SJCRH30 (cell line): ENCODE data around the gene FAM241B. TPM values are rescaled to one million over a fixed set of nuclear protein-coding genes. Genes with fewer than 3 reads are reported as not detected.

ENCODE experiments used
- DNase-seq, 2 experiments: peaks; one replicate each; pipeline ENCODE4 v3.0.0-alpha.2; 2015 to 2020
- H3K27ac ChIP-seq: fragments of 250-450 bp; sonication (Bioruptor Pico); 2 replicates; pipeline ENCODE4 v1.5.1; 2020; ENCODE audit warnings: mild to moderate bottlenecking, moderate library complexity
- H3K27me3 ChIP-seq: fragments of 250-450 bp; sonication (Bioruptor Pico); 2 replicates; pipeline ENCODE4 v1.5.1; 2020; ENCODE audit warnings: mild to moderate bottlenecking, moderate library complexity
- H3K36me3 ChIP-seq: fragments of 250-450 bp; sonication (Bioruptor Pico); 2 replicates; pipeline ENCODE4 v1.5.1; 2020; ENCODE audit warnings: mild to moderate bottlenecking, moderate library complexity
- H3K4me1 ChIP-seq: fragments of 250-450 bp; sonication (Bioruptor Pico); 2 replicates; pipeline ENCODE4 v1.5.1; 2020; ENCODE audit warnings: mild to moderate bottlenecking, moderate library complexity
- H3K4me3 ChIP-seq: fragments of 250-450 bp; sonication (Bioruptor Pico); 2 replicates; pipeline ENCODE4 v1.5.1; 2020; ENCODE audit warnings: mild to moderate bottlenecking, moderate library complexity
- H3K9me3 ChIP-seq: fragments of 250-450 bp; sonication (Bioruptor Pico); replicated peaks from 2 replicates; pipeline ENCODE4 v1.5.1; 2020; ENCODE audit warnings: mild to moderate bottlenecking, moderate library complexity
- total RNA-seq: library from RNA; depleted of rRNA; stranded (reverse); fragments of >200 nt; shearing (Covaris generic); gene quantifications from 2 replicates; pipeline ENCODE4 v1.2.3, GENCODE V29; 2014

The FAM241B gene
- total RNA-seq, 1 experiment from 2014 or later, result 1.2 TPM

DNA sequence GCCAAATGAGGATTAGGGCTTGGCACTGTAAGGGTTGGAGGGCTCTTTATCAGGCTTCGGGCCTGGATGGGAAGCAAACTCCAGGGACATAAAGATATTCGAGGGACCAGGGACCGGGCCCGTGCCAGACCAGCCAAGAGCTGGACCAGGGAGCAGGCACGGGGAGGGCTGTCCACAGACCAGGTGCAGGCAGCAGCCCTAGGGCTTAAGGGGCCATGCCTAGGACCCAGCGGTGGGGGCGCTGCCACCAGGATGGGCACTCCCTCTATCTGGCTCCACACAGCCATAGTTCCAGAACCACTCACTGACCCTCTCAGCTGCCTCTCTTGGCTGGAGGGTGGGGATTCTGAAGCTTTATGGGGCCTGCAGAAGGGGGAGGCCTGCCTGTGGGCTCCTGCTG lies 32.9 kb downstream of the FAM241B start:
- DNase-seq, result no peak
- Histone ChIP-seq H3K27me3 (peaks cover 9% of the 10 kb centered on the region; the same call in 1 of the 2 replicates), H3K36me3 (no peaks in the 10 kb centered on the region), H3K9me3 (no peaks in the 10 kb centered on the region), H3K4me3 (no peak overlapping the region), H3K27ac (no peak overlapping the region), H3K4me1 (no peaks in the 10 kb centered on the region)

DNA sequence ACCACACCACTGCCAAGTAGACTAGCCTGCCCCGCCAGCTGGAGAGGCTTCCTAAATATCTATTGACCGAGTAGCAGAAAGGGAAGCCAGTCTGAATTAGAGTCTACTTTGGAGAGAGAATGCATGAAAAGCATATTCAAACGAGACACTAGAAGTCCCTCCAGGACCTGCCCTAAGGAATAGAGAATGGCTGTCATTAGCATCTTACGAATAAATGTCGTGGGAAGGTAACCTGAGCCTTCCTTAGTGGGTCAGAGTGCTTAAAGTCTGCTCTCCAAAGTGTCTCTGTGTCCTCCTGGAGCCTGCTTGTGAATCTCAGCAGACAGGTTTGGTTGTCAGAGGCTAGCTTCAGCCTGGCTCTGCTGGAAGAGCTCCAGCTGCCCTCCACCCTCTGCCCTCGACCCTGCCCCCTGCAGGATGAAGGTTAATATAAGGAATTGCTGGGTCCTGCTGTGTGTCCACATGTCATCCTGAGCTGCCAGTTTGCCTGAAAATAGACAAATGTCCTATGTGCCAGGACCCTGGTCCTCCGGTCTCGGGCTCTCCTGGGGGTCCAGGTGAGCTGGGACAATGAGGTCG lies 33.4 kb downstream of the FAM241B start:
- H3K9me3 ChIP-seq, result no peaks in the 10 kb centered on the region
- no peak overlapping the region for H3K4me3 ChIP-seq
- 0 out of 2 replicates have a peak, but pooled peaks cover 9% of the 10 kb centered on the region for H3K27me3 ChIP-seq
- DNase-seq, result no peak
- H3K4me1 ChIP-seq, result no peaks in the 10 kb centered on the region
- no peak overlapping the region for H3K27ac ChIP-seq
- no peaks in the 10 kb centered on the region for H3K36me3 ChIP-seq

DNA sequence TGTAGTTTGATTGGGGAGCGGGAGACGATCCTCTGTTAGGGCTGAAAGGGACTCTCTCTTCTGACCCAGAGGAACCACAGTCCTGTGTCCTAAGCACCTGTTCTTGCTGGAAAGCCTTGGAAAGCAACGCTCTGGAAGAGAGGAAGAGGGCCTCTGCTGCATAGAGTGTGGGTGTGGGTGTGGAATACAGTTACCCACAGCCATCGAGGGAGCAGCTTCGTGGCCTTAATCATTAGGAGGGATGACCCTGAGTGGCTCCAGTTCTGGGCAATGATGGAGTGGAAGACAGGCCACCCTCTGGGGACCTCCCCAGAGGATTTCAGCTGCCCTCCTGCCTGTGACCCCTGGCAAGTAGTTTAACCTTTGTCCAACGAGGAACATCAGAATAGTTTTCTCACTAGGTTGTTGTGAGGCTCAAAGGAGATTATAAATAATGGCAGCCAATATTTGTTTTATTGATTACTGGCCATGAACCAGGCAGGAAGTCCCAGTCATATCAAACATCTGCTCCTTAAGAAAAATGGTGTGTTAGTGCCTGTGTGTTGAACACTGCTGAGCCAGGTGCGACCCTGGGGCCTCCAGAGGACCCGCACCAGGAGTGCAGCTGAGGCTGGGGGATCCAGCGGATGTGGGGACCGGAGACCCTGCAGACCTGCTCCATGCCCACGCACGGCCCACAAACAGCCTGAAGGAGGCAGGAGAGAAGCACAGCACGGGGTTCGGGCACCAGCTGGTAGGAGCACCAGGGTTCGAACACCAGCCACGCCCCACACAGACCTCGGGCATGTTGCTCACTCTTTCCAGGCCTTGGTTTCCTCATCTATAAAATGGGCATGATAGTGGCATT lies 35.6 kb downstream of the FAM241B start:
- H3K9me3 ChIP-seq, result no peaks in the 10 kb centered on the region
- H3K36me3 ChIP-seq, result no peaks in the 10 kb centered on the region
- no peak overlapping the region for H3K4me3 ChIP-seq
- 0 out of 2 replicates have a peak, but pooled peaks cover 5% of the 10 kb centered on the region for H3K27me3 ChIP-seq
- DNase-seq, result no peak
- H3K27ac ChIP-seq, result no peak overlapping the region
- no peaks in the 10 kb centered on the region for H3K4me1 ChIP-seq

GRCh38 chr10:69666756-69667155 lies 36.7 kb downstream of the FAM241B start:
- Histone ChIP-seq H3K27ac (no peak overlapping the region), H3K4me1 (no peaks in the 10 kb centered on the region), H3K4me3 (no peak overlapping the region), H3K9me3 (no peaks in the 10 kb centered on the region), H3K36me3 (no peaks in the 10 kb centered on the region), H3K27me3 (0 out of 2 replicates have a peak, but pooled peaks cover 5% of the 10 kb centered on the region)
- DNase-seq, result no peak

DNA sequence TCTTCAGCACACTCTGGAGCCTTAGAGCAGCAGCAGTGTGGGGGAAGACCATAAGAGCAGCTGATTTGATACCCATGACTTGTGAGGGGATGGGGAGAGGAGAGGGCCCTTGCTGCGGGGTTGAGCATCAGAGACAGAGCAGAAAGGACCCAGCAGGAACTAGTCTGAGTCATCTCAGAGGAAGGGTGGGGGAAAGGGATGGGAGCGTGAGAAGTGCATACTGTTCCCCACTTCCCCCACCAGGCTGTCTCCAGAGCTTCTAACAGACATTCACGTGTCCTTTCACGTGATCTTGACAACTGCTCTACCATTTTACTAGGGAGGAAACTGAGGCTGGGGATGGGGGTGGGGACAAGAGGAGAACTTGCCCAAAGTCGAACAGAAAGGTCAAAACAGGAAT lies 38.7 kb downstream of the FAM241B start:
- 0 out of 2 replicates have a peak, but pooled peaks cover 5% of the 10 kb centered on the region for H3K27me3 ChIP-seq
- no peak overlapping the region for H3K4me3 ChIP-seq
- H3K36me3 ChIP-seq, result no peaks in the 10 kb centered on the region
- H3K4me1 ChIP-seq, result no peaks in the 10 kb centered on the region
- H3K9me3 ChIP-seq, result no peaks in the 10 kb centered on the region
- no peak for DNase-seq
- H3K27ac ChIP-seq, result no peak overlapping the region

- Histone ChIP-seq H3K27me3 (0 out of 2 replicates have a peak, but pooled peaks cover 5% of the 10 kb centered on the region), H3K9me3 (no peaks in the 10 kb centered on the region), H3K27ac (no peak overlapping the region), H3K4me3 (no peak overlapping the region), H3K4me1 (no peaks in the 10 kb centered on the region), H3K36me3 (no peaks in the 10 kb centered on the region)
- DNase-seq, result no peak
Measured at GRCh38 chr10:69669409-69669808, 39.4 kb downstream of the FAM241B start.

DNA sequence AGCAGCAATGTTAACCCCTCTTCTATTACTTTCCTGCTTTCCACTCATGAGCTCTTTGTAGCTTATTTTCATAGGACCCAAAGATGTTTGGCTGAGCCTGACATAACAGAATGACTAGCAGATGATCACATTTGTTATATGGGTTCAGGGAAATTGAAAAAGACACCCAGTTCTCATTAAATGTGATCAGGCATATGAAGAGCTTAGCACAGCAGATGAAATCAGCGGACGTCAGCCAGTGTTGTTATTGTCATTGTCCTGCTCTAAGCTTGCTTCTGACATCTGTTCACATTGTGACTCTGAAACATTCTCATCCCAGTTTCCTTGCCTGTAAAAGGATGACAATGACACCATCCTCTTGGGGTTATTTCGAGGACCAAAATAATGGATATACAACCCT lies 43.5 kb downstream of the FAM241B start:
- no peaks in the 10 kb centered on the region for H3K9me3 ChIP-seq
- H3K36me3 ChIP-seq, result no peaks in the 10 kb centered on the region
- no peak for DNase-seq
- H3K4me3 ChIP-seq, result no peak overlapping the region
- no peaks in the 10 kb centered on the region for H3K27me3 ChIP-seq
- no peak overlapping the region for H3K27ac ChIP-seq
- H3K4me1 ChIP-seq, result no peaks in the 10 kb centered on the region

DNA sequence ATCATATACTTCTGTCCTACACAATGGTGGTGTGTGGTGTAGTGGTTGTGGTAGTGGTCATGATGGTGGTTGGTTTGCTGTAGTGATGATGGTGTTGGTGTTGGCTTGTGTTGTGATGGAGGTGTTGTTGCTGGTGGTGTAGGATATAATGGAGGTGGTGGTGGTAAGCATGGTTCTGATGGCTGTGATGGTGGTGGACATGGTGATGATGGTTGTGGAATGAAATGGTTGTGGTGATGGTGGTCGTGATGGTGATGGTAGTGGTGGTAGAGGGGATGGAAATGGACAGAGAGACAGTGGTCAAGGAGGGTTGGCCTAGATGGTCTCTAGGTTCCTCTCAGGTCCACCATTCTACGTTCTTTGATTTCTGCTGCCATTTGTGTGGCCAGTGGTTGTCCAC lies 44.7 kb downstream of the FAM241B start:
- DNase-seq, result no peak
- no peaks in the 10 kb centered on the region for H3K9me3 ChIP-seq
- no peaks in the 10 kb centered on the region for H3K27me3 ChIP-seq
- no peaks in the 10 kb centered on the region for H3K36me3 ChIP-seq
- H3K4me3 ChIP-seq, result no peak overlapping the region
- H3K27ac ChIP-seq, result no peak overlapping the region
- H3K4me1 ChIP-seq, result no peaks in the 10 kb centered on the region

DNA sequence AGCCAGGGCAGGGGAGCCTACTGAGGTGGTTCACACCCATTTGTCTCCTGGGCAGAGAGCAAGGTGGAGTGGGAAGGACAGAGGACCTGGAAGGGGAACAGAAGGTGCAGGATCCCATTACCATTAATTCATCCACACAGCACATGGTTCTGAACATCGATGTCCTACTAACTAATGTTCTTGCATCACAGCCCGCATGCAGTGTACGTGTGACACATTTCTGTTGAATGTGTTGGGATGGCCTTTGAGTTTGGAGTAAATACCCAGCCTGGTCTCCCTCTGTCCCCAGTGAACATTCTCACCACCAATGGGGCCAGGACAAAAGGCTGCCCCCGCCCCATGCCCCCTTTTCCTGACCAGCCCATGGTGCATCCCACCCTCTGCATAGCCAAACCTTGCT lies 46.3 kb downstream of the FAM241B start:
- Histone ChIP-seq H3K4me3 (no peak overlapping the region), H3K27me3 (no peaks in the 10 kb centered on the region; the same call in 1 of the 2 replicates), H3K27ac (no peak overlapping the region), H3K4me1 (no peaks in the 10 kb centered on the region), H3K36me3 (no peaks in the 10 kb centered on the region), H3K9me3 (no peaks in the 10 kb centered on the region)
- DNase-seq, result no peak

DNA sequence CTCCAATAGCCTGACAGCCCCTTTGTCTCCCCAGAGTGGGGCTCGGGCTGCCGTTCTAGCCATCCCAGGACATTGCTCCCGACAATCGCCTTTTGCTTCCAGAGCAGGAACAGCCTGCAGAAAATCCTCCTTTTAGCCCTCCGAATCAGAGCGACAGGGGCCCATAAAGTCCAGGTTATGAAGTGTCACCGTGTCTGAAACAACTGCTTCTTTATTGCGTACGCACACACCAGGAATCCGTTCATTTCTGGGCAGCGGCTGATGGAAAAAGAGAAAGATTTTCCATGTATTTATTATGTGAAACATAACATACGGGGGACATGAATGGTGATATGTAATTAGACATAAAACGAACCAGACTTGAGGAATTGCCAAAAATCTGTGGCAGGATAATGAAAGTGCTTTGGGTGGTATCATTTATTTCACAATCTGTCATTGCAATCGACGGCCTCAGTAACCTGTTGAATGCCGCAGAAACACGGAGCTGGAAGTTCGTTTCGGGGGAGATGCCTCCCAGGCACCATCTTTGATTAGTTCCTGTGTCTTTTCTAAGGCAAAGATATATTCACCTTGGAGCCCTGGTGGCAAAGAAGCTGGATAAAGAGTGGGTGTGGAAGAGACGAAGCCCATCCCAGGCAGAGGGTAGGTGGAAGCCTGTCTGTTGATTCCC lies 48.1 kb downstream of the FAM241B start:
- no peak for DNase-seq
- Histone ChIP-seq H3K9me3 (no peaks in the 10 kb centered on the region), H3K4me1 (no peaks in the 10 kb centered on the region), H3K27ac (no peak overlapping the region), H3K4me3 (no peak overlapping the region), H3K27me3 (no peaks in the 10 kb centered on the region; the same call in 1 of the 2 replicates), H3K36me3 (no peaks in the 10 kb centered on the region)

DNA sequence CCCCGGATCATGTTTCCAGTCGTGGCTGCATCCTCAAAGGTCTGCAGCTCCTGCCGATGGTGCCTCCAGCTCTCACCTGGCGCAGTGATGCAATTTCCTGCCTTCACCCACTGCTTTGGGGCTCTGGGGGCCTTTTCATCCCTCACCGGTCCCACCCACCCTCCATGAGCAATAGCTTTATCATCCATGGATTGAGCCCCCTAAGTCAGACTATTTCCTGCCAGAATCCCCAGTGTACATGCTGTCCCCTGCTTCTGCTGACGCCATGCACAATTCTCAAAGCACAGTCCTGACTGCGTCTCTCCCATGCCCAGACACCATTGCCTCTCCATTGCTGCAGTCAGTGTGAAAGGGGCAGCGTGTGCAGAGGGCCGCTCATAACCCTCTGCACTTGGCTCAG lies 49.7 kb downstream of the FAM241B start:
- Histone ChIP-seq H3K4me1 (no peaks in the 10 kb centered on the region), H3K27ac (no peak overlapping the region), H3K9me3 (no peaks in the 10 kb centered on the region), H3K36me3 (no peaks in the 10 kb centered on the region), H3K4me3 (no peak overlapping the region), H3K27me3 (no peaks in the 10 kb centered on the region; the same call in 1 of the 2 replicates)
- no peak for DNase-seq

DNA sequence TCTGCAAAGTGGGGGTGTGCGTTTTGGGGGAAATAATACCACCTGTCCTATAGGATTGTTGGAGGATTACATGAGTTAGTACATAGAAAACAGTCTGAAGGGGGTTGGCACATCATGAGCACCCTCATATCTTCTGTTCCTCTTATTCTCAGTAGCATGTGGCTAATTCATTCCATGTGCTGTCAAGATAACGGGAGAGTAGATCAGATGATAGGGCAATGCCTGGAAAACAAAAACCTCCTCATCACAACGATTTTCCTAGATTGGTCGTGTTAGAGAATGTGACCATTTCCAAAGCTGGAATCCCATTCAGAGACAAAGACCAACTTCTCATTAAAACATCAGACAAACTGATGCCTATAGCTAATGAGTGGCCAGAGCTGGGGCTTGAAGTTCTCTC lies 50.6 kb downstream of the FAM241B start:
- Histone ChIP-seq H3K27me3 (no peaks in the 10 kb centered on the region; the same call in 1 of the 2 replicates), H3K4me1 (no peaks in the 10 kb centered on the region), H3K9me3 (no peaks in the 10 kb centered on the region), H3K27ac (no peak overlapping the region), H3K4me3 (no peak overlapping the region), H3K36me3 (no peaks in the 10 kb centered on the region)
- DNase-seq, result no peak

- Histone ChIP-seq H3K4me1 (no peaks in the 10 kb centered on the region), H3K36me3 (no peaks in the 10 kb centered on the region), H3K27ac (no peak overlapping the region), H3K9me3 (no peaks in the 10 kb centered on the region), H3K4me3 (no peak overlapping the region), H3K27me3 (no peaks in the 10 kb centered on the region; the same call in 1 of the 2 replicates)
- DNase-seq, result no peak
Measured at GRCh38 chr10:69681436-69681835, 51.4 kb downstream of the FAM241B start.

- no peaks in the 10 kb centered on the region; the same call in 1 of the 2 replicates for H3K27me3 ChIP-seq
- H3K27ac ChIP-seq, result no peak overlapping the region
- H3K4me3 ChIP-seq, result no peak overlapping the region
- H3K4me1 ChIP-seq, result no peaks in the 10 kb centered on the region
- H3K9me3 ChIP-seq, result no peaks in the 10 kb centered on the region
- H3K36me3 ChIP-seq, result no peaks in the 10 kb centered on the region
- DNase-seq, result no peak
Measured at GRCh38 chr10:69682955-69683474, 53.0 kb downstream of the FAM241B start.
